Eye (tissue), 1 donor: ENCODE results near the gene ALDH5A1.

Experiments
- DNase-seq: peaks from one replicate; pipeline ENCODE4 v3.0.0-alpha.2; 2015

ALDH5A1 gene

DNA sequence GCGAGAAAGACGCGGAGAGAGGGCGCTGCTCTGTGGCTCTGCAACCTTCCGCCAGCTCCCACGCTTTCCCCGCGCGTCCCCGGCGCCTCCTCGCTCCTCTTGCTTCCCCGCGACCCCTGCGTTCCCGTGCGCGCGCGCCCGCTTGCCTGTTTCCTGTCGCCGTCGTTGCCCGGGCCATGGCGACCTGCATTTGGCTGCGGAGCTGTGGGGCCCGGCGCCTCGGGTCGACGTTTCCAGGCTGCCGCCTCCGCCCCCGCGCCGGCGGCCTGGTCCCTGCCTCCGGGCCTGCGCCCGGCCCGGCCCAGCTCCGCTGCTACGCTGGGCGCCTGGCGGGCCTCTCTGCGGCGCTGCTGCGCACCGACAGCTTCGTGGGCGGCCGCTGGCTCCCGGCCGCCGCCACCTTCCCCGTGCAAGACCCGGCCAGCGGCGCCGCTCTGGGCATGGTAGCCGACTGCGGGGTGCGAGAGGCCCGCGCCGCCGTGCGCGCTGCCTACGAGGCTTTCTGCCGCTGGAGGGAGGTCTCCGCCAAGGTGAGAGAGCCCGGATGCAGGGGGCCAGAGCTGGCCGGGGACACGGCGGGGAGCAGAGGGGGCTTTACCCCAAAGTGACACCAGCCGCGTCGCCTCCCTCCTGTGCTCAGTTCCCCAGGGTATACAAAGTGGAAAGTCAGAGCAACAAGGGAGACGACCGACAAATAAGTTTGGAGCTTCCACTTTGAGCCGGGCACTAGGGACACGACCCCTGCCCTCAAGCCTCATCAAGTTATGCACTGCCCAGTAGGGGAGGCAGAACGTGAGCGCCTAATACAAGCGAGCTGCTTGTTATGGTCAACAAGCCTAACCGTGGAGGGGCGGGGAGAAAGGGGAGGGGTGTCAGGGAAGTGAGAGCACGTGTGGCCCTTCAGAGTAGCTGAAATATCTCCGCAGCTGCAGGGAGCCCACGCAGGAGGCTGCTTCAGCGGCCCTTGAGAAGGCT is at the start of gene ALDH5A1:
Gene ALDH5A1, plus strand, starts transcription at position 149 of the 975 bp plus-strand sequence. Its CDS starts 28 bp downstream, at position 177.
- DNase-seq, result peak; percentile 89

GRCh38 chr6:24445704-24446103 is 49.1 kb upstream of the ALDH5A1 start:
- no peak for DNase-seq

DNA sequence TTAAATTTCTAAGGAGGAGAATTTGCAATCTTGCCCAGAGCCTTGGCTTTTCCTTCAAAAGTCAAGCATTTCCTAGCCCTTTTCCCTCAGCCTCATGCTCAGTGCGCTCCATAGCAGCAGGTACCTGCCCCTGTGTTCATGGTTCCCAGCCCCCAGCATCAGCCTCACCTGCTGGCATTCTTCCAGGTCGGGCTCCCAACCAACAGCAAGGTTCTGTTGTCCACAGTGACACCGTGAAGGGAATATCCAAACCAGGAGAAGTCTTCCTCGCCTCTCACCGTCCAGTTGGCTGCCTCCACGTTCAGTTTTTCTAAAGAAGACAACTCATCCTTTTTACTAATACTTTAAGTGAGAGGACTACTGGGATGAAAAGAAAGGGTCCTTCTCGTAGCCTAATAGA is 48.1 kb upstream of the ALDH5A1 start:
- no peak for DNase-seq

- DNase-seq, result no peak
These were observed 46.4 kb upstream of the ALDH5A1 start for GRCh38 chr6:24448396-24448795.

DNA sequence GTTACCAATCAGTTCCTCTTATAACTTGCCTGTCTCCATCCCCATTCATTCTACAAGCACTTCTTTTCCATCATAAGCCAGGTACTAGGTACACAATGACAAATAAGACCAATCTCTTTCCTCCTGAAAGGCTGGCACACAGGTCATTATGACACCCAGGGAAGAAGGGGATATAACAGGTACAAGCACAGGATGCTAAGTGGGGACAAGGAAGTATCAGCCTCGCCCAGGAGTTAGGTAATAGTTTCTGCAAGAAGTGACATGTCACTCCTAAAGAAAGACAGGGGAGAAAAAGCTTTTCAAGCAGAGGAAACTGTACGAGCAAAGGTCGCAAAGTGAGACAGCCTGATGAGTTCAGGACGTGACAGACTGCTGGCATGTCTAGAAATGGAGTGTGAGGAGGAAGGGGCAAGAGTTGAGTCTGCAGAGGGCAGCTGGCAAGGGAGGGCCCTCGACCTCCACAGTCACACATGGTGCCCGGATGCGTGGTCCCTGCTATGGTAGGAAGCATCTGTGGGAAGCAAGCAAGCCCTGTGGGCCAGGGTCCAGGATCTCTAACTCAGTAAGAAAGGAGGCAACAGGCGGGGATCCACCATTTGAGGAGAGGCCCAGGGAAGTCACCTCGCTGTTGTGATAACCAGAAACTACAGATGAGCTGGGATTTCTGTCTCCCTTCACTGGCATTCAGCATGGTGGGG is 45.8 kb upstream of the ALDH5A1 start:
- no peak for DNase-seq

DNA sequence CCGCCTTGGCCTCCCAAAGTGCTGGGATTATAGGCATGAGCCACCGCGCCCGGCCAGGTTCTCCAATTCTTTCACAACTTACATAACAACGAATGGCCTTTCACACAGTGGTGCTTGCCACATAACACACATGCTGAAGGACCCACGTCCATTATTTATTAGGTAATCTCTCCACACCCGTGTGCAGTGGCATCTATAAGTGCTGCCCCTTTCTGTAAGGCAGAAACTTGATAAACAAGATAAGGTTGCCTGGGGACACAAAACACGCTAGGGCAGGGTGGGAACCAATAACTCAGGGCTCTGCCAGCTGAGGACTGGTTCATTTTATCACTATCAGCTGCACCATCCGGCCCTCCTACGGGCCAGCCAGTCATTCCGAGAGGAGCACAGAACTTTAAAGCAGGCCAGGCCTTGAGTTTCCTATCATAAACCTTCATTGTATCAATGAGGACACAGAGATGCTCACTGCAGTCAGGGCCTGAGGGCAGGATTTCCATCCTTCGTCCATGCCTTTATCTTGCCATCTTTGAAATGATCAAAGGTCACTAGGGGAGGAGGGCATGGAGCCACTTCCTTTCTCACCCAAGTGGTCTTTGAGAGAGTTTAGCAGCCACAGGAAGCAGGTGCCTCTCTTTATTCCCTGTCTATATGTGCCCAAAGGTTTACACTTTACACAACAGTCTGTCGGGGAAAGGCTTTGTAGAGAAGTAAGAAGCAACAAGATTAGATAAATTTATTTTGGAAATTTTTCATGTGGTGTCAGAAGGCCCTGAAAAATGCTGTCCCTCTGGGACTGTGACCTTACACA is 43.0 kb upstream of the ALDH5A1 start:
- DNase-seq, result no peak

DNA sequence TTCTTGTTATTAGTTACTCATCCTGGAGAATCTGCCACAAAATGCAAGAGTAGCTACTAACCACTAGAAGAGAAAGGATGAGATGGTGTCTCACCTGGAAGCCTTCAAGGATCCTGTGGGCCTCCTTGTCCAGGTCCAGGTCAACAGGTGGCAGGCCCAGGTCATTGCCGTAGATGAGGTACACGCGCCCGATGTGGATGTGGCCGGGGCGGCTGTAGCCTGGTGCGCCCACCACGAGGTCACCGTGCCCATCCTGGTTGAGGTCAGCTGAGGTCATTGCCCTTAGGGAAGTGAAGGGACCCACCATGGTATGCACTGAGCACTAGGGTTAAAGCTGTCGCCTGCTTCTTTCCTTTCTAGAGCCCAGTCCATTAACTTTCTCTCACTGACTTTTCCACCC is 40.8 kb upstream of the ALDH5A1 start:
- DNase-seq, result no peak

DNA sequence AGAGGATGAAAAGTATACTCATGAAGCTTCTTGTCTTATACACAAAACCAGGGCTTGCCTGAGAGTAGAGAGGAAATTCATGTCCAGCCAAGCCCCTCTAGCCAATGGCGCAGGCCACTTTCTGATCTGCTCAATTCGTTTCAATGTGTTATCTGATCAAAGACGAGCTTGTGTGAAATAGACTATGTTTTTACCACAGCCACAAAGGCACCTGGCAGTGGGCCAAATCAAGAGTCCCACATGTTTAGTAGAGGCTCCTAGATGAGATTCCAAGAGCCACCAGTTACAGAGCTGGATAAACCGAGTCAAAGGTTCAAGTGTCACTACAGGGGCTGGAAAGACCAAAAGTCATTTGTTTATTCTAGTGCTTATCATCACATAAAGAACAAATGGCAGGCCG is 40.3 kb upstream of the ALDH5A1 start:
- DNase-seq, result no peak

- no peak for DNase-seq
These were observed 39.7 kb upstream of the ALDH5A1 start for GRCh38 chr6:24455061-24455460.

DNA sequence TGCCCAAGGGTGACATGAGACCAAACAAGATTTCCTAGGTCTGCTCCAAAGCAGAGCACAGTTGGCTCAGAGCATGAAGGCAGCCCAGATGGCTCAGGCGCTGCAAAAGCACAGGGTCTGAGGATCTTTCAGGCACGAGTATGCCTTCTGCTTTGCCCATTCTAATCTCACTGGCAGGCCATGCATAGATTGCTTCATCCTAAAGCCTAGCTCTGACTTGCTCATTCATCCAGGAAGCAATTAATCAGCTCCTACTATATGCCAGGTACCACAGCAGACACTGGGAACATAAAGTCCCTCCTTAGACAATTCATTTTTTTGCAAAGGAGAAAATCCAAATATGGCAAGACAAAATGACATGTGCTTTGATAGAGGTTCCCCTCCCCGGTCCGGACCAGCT is 36.6 kb upstream of the ALDH5A1 start:
- no peak for DNase-seq

DNA sequence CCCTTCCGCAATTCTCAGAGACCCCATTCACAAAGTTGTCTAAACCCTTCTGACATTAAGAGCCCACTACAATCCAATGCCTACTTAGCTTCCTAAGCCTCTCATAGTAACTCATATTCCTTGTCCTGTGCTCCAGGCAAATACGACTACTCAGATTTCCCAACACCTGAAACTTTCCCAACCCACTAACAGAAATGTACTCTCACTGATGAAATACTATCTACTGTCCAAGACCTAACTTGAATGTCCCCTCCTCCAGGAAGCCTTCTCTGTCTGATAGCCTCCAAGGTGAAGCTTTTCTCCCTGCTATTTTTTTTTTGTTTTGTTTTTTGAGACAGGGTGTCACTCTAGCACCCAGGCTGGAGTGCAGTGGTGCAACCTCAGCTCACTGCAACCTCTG is 35.8 kb upstream of the ALDH5A1 start:
- no peak for DNase-seq

DNA sequence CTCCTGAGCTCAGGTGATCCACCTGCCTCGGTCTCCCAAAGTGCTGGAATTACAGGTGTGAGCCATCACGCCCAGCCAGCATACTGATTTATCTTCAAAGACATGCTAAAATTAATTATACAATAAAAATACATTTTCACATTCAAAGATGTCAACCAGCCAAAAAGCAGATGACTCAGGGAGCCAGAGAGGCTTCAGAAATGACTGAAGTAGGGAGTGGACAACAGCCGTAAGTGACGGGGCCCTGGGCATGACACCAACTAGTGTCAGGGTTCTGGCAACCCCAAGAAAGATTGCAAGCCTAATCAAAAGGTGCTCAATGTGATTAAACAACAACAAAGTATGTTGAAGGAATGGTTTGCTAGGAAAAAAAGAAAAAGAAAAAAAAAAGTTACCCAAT is 33.8 kb upstream of the ALDH5A1 start:
- no peak for DNase-seq

- DNase-seq, result no peak
These were observed 30.3 kb upstream of the ALDH5A1 start for GRCh38 chr6:24464253-24465038.

DNA sequence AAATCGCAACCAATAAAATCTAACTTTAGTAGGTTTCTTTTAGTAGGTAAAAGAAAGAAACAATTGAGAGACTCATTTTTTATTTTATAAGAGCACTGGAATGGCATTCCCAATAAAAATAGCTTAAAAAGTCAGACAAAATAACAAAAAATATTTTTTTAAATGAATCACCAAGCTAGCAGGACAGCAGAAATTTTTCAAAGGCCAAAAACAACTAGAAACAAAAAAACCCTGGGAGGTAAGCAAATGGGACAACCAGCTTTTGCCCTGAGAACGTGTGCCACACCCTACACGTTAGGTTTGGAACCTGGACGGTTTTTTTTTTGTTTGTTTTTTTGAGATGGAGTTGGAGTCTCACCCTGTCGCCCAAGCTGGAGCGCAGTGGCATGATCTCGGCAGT is 25.0 kb upstream of the ALDH5A1 start:
- DNase-seq, result no peak

- DNase-seq, result no peak
These were observed 22.6 kb upstream of the ALDH5A1 start for GRCh38 chr6:24472181-24472580.

DNA sequence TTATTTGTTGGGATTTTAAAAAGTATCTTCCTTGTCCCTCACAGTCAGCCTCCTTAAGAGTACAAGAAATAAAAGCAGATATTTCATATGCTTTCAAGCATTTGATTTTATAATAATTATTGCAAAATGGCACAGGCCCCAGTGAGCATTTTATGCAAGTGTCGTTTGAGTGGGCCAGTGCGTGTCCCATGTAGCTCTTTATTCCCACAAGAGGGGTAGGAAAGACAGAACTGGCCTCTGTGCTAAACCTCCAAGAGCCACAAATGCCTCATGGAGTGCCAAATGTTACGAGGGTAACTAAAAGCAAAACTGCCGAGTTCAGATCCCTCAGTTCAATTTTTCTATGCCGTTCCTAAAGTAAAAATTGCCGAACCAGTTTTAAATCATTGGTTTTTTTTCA is 18.1 kb upstream of the ALDH5A1 start:
- no peak for DNase-seq

- DNase-seq, result no peak
These were observed 17.7 kb upstream of the ALDH5A1 start for GRCh38 chr6:24477070-24477469.

- no peak for DNase-seq
These were observed 15.9 kb upstream of the ALDH5A1 start for GRCh38 chr6:24478903-24479302.

DNA sequence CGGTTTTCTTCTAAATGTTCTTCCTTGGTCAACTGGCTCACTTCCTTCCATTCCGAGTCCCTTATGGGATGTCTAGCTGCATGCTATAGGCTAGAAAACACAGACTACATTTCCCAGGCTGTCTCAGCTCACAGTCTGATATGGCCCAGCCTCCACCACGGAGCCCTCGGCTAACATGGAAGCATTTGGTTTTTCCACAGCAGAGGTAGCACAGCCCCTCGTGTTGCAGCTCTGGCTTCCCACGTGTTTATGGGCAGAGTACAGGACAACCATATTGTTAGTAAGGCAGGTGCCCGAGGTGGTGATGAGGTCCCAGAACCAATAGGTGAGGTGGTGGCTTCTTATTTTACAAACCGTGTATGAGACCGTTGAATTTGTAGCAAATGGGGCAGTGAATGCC is 14.1 kb upstream of the ALDH5A1 start:
- no peak for DNase-seq

GRCh38 chr6:24481449-24481848 is 13.3 kb upstream of the ALDH5A1 start:
- DNase-seq, result no peak

- DNase-seq, result no peak
These were observed 10.0 kb upstream of the ALDH5A1 start for GRCh38 chr6:24484657-24485323.

- DNase-seq, result no peak
These were observed 8.7 kb upstream of the ALDH5A1 start for GRCh38 chr6:24486065-24486464.
